Peyer's patch (tissue), 4 donors: ENCODE results near the gene FUBP3.

Source experiments
- CTCF ChIP-seq, 6 experiments: fragments of 450-650 bp in 4 of 6; fragments of 200-600 bp in 2 of 6; sonication (generic) in 1 of 6; IDR thresholded peaks; one replicate each; pipeline ENCODE4 v1.5.1; 2017 to 2019; ENCODE audit warnings: antibody characterized with exemption in 6 of 6, mild to moderate bottlenecking in 3 of 6, moderate library complexity in 1 of 6
- POLR2A ChIP-seq, 2 donors: fragments of 450-650 bp; IDR thresholded peaks; one replicate each; pipeline ENCODE4 v1.5.1; 2017; ENCODE audit warnings: antibody characterized with exemption in 2 of 2, mild to moderate bottlenecking in 2 of 2, moderate library complexity in 2 of 2

GRCh38 chr9:130542457-130543228, 36.7 kb upstream of the FUBP3 start:
- no peak for TF ChIP-seq CTCF (IDR thresholded peaks at IDR 0.05)
- TF ChIP-seq POLR2A (IDR thresholded peaks at IDR 0.05) = no peak
